GM18526 (cell line): Measurements from ENCODE around the gene KRTAP16-1.
"Not testable (repeated sequence)": the region's sequence is repeated elsewhere in the genome, so short reads cannot be mapped to it uniquely, and the experiment has no call there.

Experiments used
- POLR2A ChIP-seq: IDR thresholded peaks from 3 replicates; pipeline ENCODE4 v1.6.1; 2011; ENCODE audit not compliant: insufficient read length; ENCODE audit errors: extremely low read depth

KRTAP16-1 gene, protein sequence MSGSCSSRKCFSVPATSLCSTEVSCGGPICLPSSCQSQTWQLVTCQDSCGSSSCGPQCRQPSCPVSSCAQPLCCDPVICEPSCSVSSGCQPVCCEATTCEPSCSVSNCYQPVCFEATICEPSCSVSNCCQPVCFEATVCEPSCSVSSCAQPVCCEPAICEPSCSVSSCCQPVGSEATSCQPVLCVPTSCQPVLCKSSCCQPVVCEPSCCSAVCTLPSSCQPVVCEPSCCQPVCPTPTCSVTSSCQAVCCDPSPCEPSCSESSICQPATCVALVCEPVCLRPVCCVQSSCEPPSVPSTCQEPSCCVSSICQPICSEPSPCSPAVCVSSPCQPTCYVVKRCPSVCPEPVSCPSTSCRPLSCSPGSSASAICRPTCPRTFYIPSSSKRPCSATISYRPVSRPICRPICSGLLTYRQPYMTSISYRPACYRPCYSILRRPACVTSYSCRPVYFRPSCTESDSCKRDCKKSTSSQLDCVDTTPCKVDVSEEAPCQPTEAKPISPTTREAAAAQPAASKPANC

DNA sequence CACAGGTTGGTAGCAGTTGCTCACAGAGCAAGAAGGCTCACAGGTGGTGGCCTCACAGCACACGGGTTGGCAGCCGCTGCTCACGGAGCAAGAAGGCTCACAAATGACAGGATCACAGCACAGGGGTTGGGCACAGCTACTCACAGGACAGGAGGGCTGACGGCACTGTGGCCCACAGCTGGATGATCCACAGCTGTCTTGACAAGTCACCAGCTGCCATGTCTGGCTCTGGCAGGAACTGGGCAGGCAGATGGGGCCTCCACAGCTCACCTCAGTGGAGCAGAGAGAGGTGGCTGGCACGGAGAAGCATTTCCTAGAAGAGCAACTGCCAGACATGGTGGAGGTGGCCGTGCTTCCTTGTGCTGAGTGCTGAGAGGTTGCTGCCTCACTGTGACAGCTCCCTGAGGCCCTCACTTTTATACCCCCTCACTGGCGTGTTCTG, at the start of gene KRTAP16-1:
Gene KRTAP16-1, minus strand, starts transcription at position 392 of the 442 bp plus-strand sequence. Its CDS starts 56 bp downstream, at position 336.
- no peak for TF ChIP-seq POLR2A

DNA sequence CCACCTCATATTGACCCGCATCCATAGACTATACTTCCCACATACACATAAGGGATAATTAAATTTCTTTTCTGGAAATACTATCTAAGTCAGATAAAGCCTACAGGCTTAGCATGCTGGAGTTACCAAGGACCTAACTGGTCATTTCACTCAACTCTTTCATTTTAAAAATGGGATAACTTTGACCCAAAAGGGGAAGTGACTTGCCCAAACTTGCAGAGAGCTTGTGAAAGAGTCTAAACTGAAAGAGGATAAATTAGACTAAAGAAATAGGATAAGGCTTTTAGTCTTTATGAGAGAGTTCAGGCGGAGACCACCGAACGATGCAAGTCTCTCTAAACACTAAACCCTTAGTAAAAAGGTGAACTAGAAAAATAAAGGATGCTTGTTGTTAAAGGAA, 45.4 kb upstream of the KRTAP16-1 start:
- no peak for TF ChIP-seq POLR2A

DNA sequence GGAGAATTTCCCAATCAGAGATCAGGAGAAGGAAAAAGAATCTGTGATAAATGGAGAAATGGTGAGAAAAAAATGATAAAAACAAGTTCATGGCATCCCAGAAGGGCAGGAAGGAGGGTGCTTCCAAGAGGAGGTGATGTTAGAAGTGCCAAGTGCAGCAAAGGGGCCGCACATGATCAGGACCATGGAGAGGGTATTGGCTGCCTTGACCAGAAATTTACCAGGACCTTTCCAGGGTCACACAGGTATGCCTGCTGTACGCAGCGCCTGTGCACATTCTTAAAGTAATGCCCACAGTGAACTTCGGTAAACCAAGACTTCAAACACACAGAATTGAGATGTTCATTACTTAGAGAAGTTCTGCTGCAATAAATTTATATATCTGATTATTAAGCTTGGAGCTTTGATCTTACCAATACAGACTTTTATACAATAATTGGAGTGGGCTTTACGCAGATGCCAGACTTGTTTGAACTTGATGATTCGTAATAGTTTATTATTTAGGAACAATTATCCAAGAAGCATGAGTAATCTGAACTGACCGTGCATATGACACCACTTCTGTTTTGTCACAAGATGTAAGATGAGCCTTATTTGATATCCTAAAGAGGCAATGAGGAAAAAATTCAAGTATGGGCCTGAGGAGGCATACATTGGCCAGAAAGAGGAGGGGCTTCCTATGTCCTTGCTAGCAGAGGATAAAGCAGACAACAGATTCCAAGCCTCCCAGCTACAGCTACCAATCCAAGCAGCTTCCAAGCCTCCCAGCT, 43.7 kb upstream of the KRTAP16-1 start:
- TF ChIP-seq POLR2A: no peak

DNA sequence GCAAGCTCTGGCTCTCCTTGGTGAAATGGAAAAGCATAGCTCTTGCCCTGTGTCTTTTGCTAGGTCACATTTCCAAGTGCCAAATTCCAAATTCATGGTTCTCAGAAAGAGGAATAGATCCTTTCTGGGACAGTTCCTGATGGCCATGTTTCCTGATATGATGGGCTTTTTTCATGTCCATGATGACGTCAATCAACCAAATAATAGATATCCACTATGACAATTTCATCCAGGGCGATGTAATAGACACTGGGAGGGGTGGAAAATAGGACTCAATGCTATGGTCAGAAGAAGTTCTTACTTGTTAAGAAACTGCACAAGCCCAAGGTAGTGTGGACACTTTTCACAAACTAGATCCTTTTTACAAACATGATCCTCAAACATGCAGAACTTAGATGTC, 42.1 kb upstream of the KRTAP16-1 start:
- no peak for TF ChIP-seq POLR2A

DNA sequence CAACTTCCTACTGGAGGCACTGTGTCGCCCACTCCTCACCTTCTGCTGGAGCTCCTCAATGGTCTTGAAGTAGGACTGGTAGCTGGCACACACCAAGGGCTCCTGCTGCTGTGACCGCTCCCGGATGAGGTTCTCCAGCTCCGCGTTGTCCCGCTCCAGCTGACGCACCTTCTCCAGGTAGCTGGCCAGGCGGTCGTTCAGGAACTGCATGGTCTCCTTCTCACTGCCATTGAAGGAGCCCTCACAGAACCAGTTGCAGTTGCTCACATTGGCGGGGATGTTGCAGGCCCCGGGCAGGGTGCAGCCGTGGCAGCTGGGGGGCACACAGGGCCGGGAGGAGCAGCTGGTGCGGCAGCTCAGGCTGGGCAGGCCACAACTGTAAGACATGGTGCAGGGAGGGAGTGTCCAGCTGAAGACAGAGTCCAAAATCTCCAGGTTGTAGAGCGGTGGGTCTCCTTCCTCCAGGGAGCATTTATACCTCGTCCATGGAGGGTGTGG, 41.3 kb upstream of the KRTAP16-1 start, which contains the start of gene KRT33A:
Gene KRT33A, minus strand, starts transcription at position 448 of the 498 bp plus-strand sequence. Its CDS starts 61 bp downstream, at position 387.
- TF ChIP-seq POLR2A: not testable (repeated sequence)

DNA sequence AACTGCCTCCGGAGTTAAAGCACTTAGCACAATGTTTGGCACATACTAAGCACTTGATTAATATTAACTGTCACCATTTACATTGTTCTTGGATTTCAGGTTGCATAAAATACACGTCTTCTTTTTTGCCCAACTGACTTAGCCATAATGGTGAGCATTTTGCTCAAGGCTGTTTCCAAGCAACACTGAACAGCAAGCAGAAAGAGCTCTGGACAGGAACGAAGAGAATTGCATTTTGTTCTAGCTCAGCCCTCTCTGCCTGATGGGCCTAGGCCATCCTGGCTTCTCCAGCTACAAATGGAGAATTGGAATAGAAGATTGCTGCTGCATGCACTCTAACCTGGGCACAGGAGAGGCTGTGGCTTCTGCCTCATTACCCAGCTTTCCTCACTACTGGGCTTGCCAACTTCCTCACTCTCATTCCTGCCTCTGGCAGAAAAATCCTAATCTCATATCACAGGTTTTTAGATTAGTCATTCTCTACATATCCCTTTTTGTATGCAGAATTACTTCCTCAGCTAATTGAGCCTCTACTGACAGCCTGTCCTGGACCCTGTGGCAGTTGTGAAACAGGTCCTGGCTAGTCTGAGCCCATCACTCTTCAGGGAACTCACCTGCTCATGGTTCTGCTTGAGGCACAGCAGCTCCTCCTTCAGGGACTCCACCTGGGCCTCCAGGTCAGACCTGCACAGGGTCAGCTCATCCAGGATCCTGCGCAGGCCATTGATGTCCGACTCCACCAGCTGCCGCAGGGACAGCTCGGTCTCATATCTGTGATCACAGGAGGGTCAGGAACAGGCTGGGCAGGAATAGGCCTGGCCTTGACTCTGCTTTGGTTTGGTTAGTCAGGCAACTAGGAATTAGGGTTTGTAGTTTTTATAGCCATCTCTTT, 39.0 kb upstream of the KRTAP16-1 start:
- TF ChIP-seq POLR2A: no peak

DNA sequence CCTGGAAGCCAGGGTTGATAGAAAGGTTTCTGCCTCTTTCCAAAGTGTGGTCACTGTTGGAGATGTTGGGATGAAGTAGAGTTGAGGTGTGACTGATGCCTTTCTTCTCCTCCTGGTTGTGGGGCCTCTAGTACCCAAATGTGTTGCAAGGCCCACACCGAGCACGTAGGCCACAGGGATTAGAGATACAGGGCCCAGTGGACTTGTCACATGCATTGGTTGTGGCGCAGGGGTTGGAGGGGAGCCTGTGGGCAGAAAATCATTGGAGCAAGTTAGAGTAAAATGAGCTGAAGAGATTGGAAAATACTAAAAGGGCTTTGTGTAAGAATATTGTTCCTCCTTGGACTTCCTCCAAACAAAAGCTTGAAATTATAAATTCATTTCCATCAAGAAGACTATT, 36.9 kb upstream of the KRTAP16-1 start:
- TF ChIP-seq POLR2A: no peak

DNA sequence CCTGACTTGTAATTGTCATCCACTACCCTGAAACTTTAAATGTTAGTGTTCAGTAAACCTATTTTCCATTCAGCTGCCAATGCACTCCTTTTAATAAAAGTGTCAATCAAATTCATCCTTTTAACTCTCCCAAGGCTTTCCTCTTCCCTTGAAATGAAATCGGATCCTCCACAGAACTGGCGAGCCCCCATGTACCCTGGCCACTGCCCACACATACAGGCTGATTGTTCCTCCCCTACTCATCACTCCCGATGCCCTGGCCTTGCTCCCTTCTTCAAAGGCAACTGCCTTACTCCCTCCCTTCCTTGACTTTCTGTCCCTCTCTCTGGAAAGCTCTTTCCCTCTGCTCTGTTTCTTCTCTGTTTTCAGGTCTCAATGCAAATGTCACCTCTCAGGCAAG, 33.9 kb upstream of the KRTAP16-1 start:
- no peak for TF ChIP-seq POLR2A

DNA sequence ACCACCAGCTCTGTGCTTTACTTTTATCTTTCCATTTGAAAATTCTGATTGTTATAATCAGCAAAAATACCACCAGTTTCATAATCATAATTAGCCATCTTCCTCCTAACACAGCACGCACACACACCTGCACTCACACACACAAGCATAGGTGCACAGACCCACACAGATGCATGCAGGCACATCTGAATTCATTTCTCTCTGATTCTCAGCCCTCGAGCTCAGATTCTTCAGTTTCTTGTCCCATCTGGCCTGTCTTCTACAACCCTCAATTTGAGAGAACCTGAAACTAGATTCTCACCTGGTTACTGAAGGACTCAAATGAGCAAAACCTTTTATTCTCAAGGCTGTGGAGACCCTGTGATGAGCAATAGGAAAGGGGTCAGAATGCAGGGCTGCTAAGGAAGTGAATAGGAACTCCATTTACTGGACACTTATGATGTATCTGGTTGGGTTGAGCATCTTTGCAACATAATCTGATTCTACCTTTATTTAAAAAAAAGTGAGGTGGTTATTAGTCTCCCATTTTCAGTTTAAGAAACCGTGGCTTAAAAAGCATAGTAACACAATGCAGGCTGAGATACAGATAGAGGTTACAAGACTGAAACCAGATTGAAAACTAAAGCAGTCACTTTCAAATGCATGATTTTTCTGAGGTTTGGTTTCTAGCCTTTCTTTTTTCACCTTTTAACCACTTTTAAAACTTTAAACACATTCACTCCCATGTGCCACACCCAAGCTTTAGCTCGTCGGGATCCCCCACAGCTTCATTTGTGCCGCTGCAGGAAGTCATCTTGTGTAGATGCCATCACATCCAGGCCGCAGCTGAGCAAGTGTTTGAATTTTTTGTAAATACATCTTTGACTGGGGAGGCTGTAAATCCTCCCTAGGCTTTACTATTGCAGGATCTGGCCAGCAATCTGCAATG, 32.1 kb upstream of the KRTAP16-1 start:
- TF ChIP-seq POLR2A: no peak

DNA sequence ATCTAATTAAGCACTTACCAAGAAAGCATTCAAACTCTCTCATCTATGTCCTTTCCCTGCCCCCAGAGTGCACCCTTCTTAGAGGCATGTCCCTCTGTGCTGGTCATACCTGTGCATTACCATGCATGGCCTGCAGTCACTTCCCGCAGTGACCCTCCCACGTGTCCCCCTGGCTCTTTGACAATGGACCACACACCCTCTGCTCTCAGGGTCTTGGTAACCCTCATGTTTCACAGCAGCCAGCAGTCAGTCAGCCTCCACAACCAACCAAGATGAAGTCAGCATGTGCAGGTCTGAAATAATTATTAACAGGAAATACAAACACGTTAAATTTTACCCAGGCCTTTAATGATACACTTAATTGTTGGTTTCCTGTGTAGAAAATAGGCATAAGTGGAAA, 31.4 kb upstream of the KRTAP16-1 start:
- no peak for TF ChIP-seq POLR2A

DNA sequence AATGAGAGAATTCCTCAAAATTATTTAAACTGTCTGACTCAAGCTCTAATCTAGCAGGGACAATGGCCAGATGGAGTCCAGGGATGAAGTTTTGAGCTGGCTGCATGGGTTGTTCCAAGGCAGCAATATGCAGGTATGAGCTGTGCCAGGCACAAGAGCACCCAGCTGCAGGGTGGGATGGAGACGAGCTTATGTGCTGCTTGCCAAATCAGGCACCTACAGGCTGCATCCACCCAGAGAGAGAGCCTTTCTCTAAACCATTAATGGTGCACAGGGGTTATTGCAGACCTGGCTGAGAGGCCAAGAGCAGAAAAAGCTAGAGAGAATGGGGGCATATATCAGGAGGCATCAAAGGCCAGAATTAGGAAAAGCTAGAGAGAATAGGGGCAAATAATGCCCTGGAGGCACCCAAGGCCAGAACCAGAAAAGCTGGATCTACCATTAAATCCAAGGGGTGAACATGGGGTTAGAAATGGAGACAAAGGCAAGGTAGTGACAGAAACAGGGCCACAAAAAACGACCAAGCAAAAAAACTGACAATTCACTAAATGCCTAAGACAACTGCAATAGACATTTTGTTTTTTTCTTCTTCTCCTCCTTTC, 30.6 kb upstream of the KRTAP16-1 start:
- no peak for TF ChIP-seq POLR2A

DNA sequence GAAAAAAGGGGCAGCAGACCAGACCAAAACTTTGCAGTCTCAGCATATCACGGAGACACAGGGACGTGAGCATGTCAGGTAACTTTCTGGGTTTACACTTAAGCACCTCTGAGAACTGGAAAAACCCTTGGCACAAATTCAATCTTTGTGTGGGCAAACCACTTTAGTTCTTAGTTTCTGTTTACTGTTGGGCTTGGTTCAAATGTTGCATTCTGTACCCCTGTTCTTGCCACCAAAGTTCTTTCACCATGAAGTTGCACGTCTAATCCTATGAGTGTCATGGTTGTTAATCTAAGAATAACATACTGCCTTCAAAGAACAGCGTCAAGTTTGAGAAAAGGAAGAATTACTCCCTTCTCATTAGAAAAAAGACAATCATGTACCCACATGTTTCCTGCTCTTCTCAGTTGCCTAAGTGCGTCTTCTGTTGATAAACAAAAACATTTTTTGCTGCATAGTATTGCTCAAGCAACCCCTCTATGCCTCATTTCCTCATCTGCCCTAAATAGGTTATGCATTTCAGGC, 29.9 kb upstream of the KRTAP16-1 start:
- no peak for TF ChIP-seq POLR2A

DNA sequence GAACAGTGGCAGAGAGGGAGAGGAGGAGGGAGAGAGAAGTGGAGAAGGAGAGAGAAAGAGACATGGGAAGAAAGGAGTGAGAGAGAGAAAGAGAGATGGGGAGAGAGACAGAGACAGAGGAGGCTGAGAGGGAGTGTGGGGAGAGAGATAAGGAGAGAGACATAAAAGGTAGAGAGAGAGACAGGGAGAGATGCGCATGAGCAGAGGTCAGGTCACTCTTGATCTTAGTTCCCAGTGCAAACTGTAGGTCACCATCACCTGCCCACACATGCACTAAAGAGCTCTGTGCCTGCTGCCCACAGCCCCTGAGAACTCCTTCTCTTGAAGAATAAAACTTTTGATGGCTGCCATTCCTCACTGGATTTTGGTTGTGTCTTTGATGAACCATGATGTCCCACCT, 26.6 kb upstream of the KRTAP16-1 start:
- no peak for TF ChIP-seq POLR2A
